ENCODE measurements around the gene SLC25A47.

SLC25A47 gene

GRCh38 chr14:100292776-100293461, 30.2 kb upstream of the SLC25A47 start:
- Histone ChIP-seq H3K18ac (ENCODE audit: low read length) (no peak overlapping the region), H3K14ac (ENCODE audit: low read length) (no peak overlapping the region), H2BK5ac (ENCODE audit: low read length) (peak overlapping the region; percentile 39), H2BK12ac (ENCODE audit: low read length) (no peak overlapping the region), H3K4me3 (ENCODE audit: low read length in 2 of 2) (no peak overlapping the region), H4K8ac (ENCODE audit: low read depth, low read length) (peak overlapping the region; percentile 43), H3K9ac (ENCODE audit: low read depth, low read length, poor library complexity) (no peak overlapping the region), H2BK15ac (ENCODE audit: low read length) (no peak overlapping the region), H3K23ac (ENCODE audit: low read depth, low read length, poor library complexity) (peak overlapping the region; percentile 80), H2AK5ac (ENCODE audit: low read depth, low read length) (no peak overlapping the region), H3K4me2 (ENCODE audit: insufficient read depth, low read length, poor library complexity, severe bottlenecking) (no peak overlapping the region), H3K27ac (replicated peaks; ENCODE audit: low read length) (no peak overlapping the region), H2AFZ (ENCODE audit: low read length) (no peak overlapping the region), H4K91ac (ENCODE audit: low read depth, low read length, poor library complexity) (no peak overlapping the region), H3K79me1 (ENCODE audit: low read depth, low read length) (peaks cover 31% of the 10 kb centered on the region), H2BK120ac (ENCODE audit: low read depth, low read length) (no peak overlapping the region), H3K4ac (ENCODE audit: low read length) (no peak overlapping the region), H3K9me3 (replicated peaks in 1 of 2; ENCODE audit: control insufficient read depth in 2 of 2, insufficient read depth in 1 of 2, low read depth in 1 of 2, low read length in 2 of 2) (peaks cover 0 to 1% of the 10 kb centered on the region in 2 donors), H3K27me3 (ENCODE audit: control insufficient read depth in 3 of 3, insufficient read depth in 3 of 3, low read depth in 1 of 3, low read length in 3 of 3) (no peaks in the 10 kb centered on the region), H3K4me1 (ENCODE audit: control insufficient read depth in 2 of 2, insufficient read depth in 1 of 2, low read depth in 1 of 2, low read length in 2 of 2) (peaks cover 2 to 6% of the 10 kb centered on the region in 2 donors), H3K36me3 (replicated peaks in 1 of 2; ENCODE audit: control insufficient read depth in 2 of 2, insufficient read depth in 2 of 2, low read length in 2 of 2) (peaks cover 56 to 77% of the 10 kb centered on the region in 2 donors)
- DNase-seq (ENCODE audit: low spot score): no peak
- WGBS, 2 donors (ENCODE audit: extremely low coverage in 2 of 2, insufficient read length in 2 of 2, insufficient replicate concordance in 1 of 2): no CpG with 5 or more reads among the region's 42 CpGs

- no peak for DNase-seq (ENCODE audit: low spot score)
- Histone ChIP-seq H3K18ac (ENCODE audit: low read length) (no peak overlapping the region), H2BK5ac (ENCODE audit: low read length) (no peak overlapping the region), H3K9me3 (replicated peaks in 1 of 2; ENCODE audit: control insufficient read depth in 2 of 2, insufficient read depth in 1 of 2, low read depth in 1 of 2, low read length in 2 of 2) (peaks cover 0 to 1% of the 10 kb centered on the region in 2 donors), H2BK15ac (ENCODE audit: low read length) (no peak overlapping the region), H3K23ac (ENCODE audit: low read depth, low read length, poor library complexity) (no peak overlapping the region), H3K14ac (ENCODE audit: low read length) (no peak overlapping the region), H2AFZ (ENCODE audit: low read length) (no peak overlapping the region), H3K4me2 (ENCODE audit: insufficient read depth, low read length, poor library complexity, severe bottlenecking) (no peak overlapping the region), H3K27ac (replicated peaks; ENCODE audit: low read length) (no peak overlapping the region), H3K36me3 (replicated peaks in 1 of 2; ENCODE audit: control insufficient read depth in 2 of 2, insufficient read depth in 2 of 2, low read length in 2 of 2) (peaks cover 60 to 84% of the 10 kb centered on the region in 2 donors), H3K4ac (ENCODE audit: low read length) (no peak overlapping the region), H3K79me1 (ENCODE audit: low read depth, low read length) (peaks cover 31% of the 10 kb centered on the region), H4K91ac (ENCODE audit: low read depth, low read length, poor library complexity) (no peak overlapping the region), H2BK12ac (ENCODE audit: low read length) (no peak overlapping the region), H3K27me3 (ENCODE audit: control insufficient read depth in 3 of 3, insufficient read depth in 3 of 3, low read depth in 1 of 3, low read length in 3 of 3) (no peaks in the 10 kb centered on the region), H2AK5ac (ENCODE audit: low read depth, low read length) (no peak overlapping the region), H4K8ac (ENCODE audit: low read depth, low read length) (no peak overlapping the region), H3K9ac (ENCODE audit: low read depth, low read length, poor library complexity) (no peak overlapping the region), H3K4me1 (ENCODE audit: control insufficient read depth in 2 of 2, insufficient read depth in 1 of 2, low read depth in 1 of 2, low read length in 2 of 2) (peaks cover 2 to 6% of the 10 kb centered on the region in 2 donors), H2BK120ac (ENCODE audit: low read depth, low read length) (no peak overlapping the region), H3K4me3 (ENCODE audit: low read length in 2 of 2) (no peak overlapping the region)
- whole genome bisulfite sequencing, 2 donors (ENCODE audit: extremely low coverage in 2 of 2, insufficient read length in 2 of 2, insufficient replicate concordance in 1 of 2): no CpG with 5 or more reads among the region's 14 CpGs
Observed at GRCh38 chr14:100293497-100294212, 29.5 kb upstream of the SLC25A47 start.

- Histone ChIP-seq H3K23ac (ENCODE audit: low read depth, low read length, poor library complexity) (no peak overlapping the region), H3K18ac (ENCODE audit: low read length) (no peak overlapping the region), H3K14ac (ENCODE audit: low read length) (no peak overlapping the region), H3K27ac (replicated peaks; ENCODE audit: low read length) (no peak overlapping the region), H3K4me1 (ENCODE audit: control insufficient read depth in 2 of 2, insufficient read depth in 1 of 2, low read depth in 1 of 2, low read length in 2 of 2) (peaks cover 2 to 6% of the 10 kb centered on the region in 2 donors), H3K27me3 (ENCODE audit: control insufficient read depth in 3 of 3, insufficient read depth in 3 of 3, low read depth in 1 of 3, low read length in 3 of 3) (no peaks in the 10 kb centered on the region), H4K8ac (ENCODE audit: low read depth, low read length) (no peak overlapping the region), H3K9ac (ENCODE audit: low read depth, low read length, poor library complexity) (no peak overlapping the region), H3K36me3 (replicated peaks in 1 of 2; ENCODE audit: control insufficient read depth in 2 of 2, insufficient read depth in 2 of 2, low read length in 2 of 2) (peaks cover 67 to 84% of the 10 kb centered on the region in 2 donors), H4K91ac (ENCODE audit: low read depth, low read length, poor library complexity) (no peak overlapping the region), H2BK15ac (ENCODE audit: low read length) (no peak overlapping the region), H2BK120ac (ENCODE audit: low read depth, low read length) (no peak overlapping the region), H2AFZ (ENCODE audit: low read length) (no peak overlapping the region), H3K4ac (ENCODE audit: low read length) (no peak overlapping the region), H3K4me3 (ENCODE audit: low read length in 2 of 2) (no peak overlapping the region), H2AK5ac (ENCODE audit: low read depth, low read length) (no peak overlapping the region), H2BK12ac (ENCODE audit: low read length) (no peak overlapping the region), H3K9me3 (replicated peaks in 1 of 2; ENCODE audit: control insufficient read depth in 2 of 2, insufficient read depth in 1 of 2, low read depth in 1 of 2, low read length in 2 of 2) (peaks cover 0 to 1% of the 10 kb centered on the region in 2 donors), H3K79me1 (ENCODE audit: low read depth, low read length) (peaks cover 34% of the 10 kb centered on the region), H2BK5ac (ENCODE audit: low read length) (no peak overlapping the region), H3K4me2 (ENCODE audit: insufficient read depth, low read length, poor library complexity, severe bottlenecking) (no peak overlapping the region)
- WGBS, 2 donors (ENCODE audit: extremely low coverage in 2 of 2, insufficient read length in 2 of 2, insufficient replicate concordance in 1 of 2): no CpG with 5 or more reads among the region's 12 CpGs
- DNase-seq (ENCODE audit: low spot score): no peak
Observed at GRCh38 chr14:100294213-100294962, 28.8 kb upstream of the SLC25A47 start.

- no peak overlapping the region for H3K4me3 ChIP-seq (ENCODE audit: low read length in 2 of 2)
- H2BK120ac ChIP-seq (ENCODE audit: low read depth, low read length): no peak overlapping the region
- no peak overlapping the region for H2BK15ac ChIP-seq (ENCODE audit: low read length)
- H3K27ac ChIP-seq (replicated peaks; ENCODE audit: low read length): no peak overlapping the region
- no peak overlapping the region for H3K4ac ChIP-seq (ENCODE audit: low read length)
- no peak for DNase-seq (ENCODE audit: low spot score)
- peaks cover 1 to 6% of the 10 kb centered on the region in 2 donors for H3K4me1 ChIP-seq (ENCODE audit: control insufficient read depth in 2 of 2, insufficient read depth in 1 of 2, low read depth in 1 of 2, low read length in 2 of 2)
- H2AK5ac ChIP-seq (ENCODE audit: low read depth, low read length): no peak overlapping the region
- no peak overlapping the region for H3K14ac ChIP-seq (ENCODE audit: low read length)
- no peak overlapping the region for H2BK12ac ChIP-seq (ENCODE audit: low read length)
- H4K91ac ChIP-seq (ENCODE audit: low read depth, low read length, poor library complexity): no peak overlapping the region
- H2BK5ac ChIP-seq (ENCODE audit: low read length): no peak overlapping the region
- H3K9me3 ChIP-seq (replicated peaks in 1 of 2; ENCODE audit: control insufficient read depth in 2 of 2, insufficient read depth in 1 of 2, low read depth in 1 of 2, low read length in 2 of 2): peaks cover 0 to 1% of the 10 kb centered on the region in 2 donors
- no peak overlapping the region for H3K4me2 ChIP-seq (ENCODE audit: insufficient read depth, low read length, poor library complexity, severe bottlenecking)
- peaks cover 32% of the 10 kb centered on the region for H3K79me1 ChIP-seq (ENCODE audit: low read depth, low read length)
- H2AFZ ChIP-seq (ENCODE audit: low read length): no peak overlapping the region
- WGBS, 2 donors (ENCODE audit: extremely low coverage in 2 of 2, insufficient read length in 2 of 2, insufficient replicate concordance in 1 of 2): no CpG with 5 or more reads among the region's 2 CpGs
- H3K27me3 ChIP-seq (ENCODE audit: control insufficient read depth in 3 of 3, insufficient read depth in 3 of 3, low read depth in 1 of 3, low read length in 3 of 3): no peaks in the 10 kb centered on the region
- H3K18ac ChIP-seq (ENCODE audit: low read length): no peak overlapping the region
- H3K9ac ChIP-seq (ENCODE audit: low read depth, low read length, poor library complexity): no peak overlapping the region
- H3K23ac ChIP-seq (ENCODE audit: low read depth, low read length, poor library complexity): no peak overlapping the region
- peaks cover 70 to 84% of the 10 kb centered on the region in 2 donors for H3K36me3 ChIP-seq (replicated peaks in 1 of 2; ENCODE audit: control insufficient read depth in 2 of 2, insufficient read depth in 2 of 2, low read length in 2 of 2)
- no peak overlapping the region for H4K8ac ChIP-seq (ENCODE audit: low read depth, low read length)
Observed at GRCh38 chr14:100294963-100295330, 28.2 kb upstream of the SLC25A47 start.

Data from neuronal stem cell (in vitro differentiated cells).